Limb (tissue), 2 donors: Measurements from ENCODE around the gene CNNM2.
"Not testable (repeated sequence)": the region's sequence is repeated elsewhere in the genome, so short reads cannot be mapped to it uniquely, and the experiment has no call there.

ENCODE experiments used
- DNase-seq, 2 donors: peaks; one replicate each; pipeline ENCODE4 v3.0.0-alpha.2; 2016; ENCODE audit errors: extremely low spot score in 2 of 2

CNNM2 gene

GRCh38 chr10:102926842-102927241, 8.7 kb downstream of the CNNM2 start:
- no peak for DNase-seq

GRCh38 chr10:102927311-102928010, 9.4 kb downstream of the CNNM2 start:
- no peak for DNase-seq

GRCh38 chr10:102928442-102928841, 10.3 kb downstream of the CNNM2 start:
- DNase-seq, result not testable (repeated sequence)

- no peak for DNase-seq
Observed at GRCh38 chr10:102930720-102931119, 12.6 kb downstream of the CNNM2 start.

- no peak for DNase-seq
Observed at GRCh38 chr10:102931643-102932042, 13.5 kb downstream of the CNNM2 start.

GRCh38 chr10:102935505-102935904, 17.4 kb downstream of the CNNM2 start:
- DNase-seq, result no peak

- no peak for DNase-seq
Observed at GRCh38 chr10:102935939-102936605, 18.0 kb downstream of the CNNM2 start.

- no peak for DNase-seq
Observed at GRCh38 chr10:102941401-102941800, 23.3 kb downstream of the CNNM2 start.

- DNase-seq, result no peak
Observed at GRCh38 chr10:102945449-102945848, 27.4 kb downstream of the CNNM2 start.

- DNase-seq, result no peak
Observed at GRCh38 chr10:102945962-102946361, 27.9 kb downstream of the CNNM2 start.

GRCh38 chr10:102946992-102947391, 28.9 kb downstream of the CNNM2 start:
- no peak for DNase-seq

- DNase-seq, result no peak
Observed at GRCh38 chr10:102948176-102948575, 30.1 kb downstream of the CNNM2 start.

- DNase-seq, result no peak
Observed at GRCh38 chr10:102948786-102949185, 30.7 kb downstream of the CNNM2 start.

GRCh38 chr10:102949916-102950315, 31.8 kb downstream of the CNNM2 start:
- no peak for DNase-seq

GRCh38 chr10:102951316-102951715, 33.2 kb downstream of the CNNM2 start:
- no peak for DNase-seq

GRCh38 chr10:102959360-102959759, 41.3 kb downstream of the CNNM2 start:
- no peak for DNase-seq

- no peak for DNase-seq
Observed at GRCh38 chr10:102960157-102960556, 42.1 kb downstream of the CNNM2 start.

- no peak for DNase-seq
Observed at GRCh38 chr10:102962267-102962666, 44.2 kb downstream of the CNNM2 start.

GRCh38 chr10:102962951-102963755, 45.1 kb downstream of the CNNM2 start:
- DNase-seq, result no peak

GRCh38 chr10:102963756-102964025, 45.6 kb downstream of the CNNM2 start:
- no peak for DNase-seq

GRCh38 chr10:102964064-102964463, 46.0 kb downstream of the CNNM2 start:
- not testable (repeated sequence) for DNase-seq

GRCh38 chr10:102964713-102965112, 46.6 kb downstream of the CNNM2 start:
- DNase-seq, result no peak
